Naive thymus-derived CD4-positive, alpha-beta T cell (primary cell): Measurements from ENCODE around the gene LDLRAD1. TPM values are rescaled to one million over a fixed set of nuclear protein-coding genes. Genes with fewer than 3 reads are reported as not detected.
"Not testable (repeated sequence)": the region's sequence is repeated elsewhere in the genome, so short reads cannot be mapped to it uniquely, and the experiment has no call there.

Source experiments
- ATAC-seq: fragments of 150-1000 bp; cut with Tn5 transposase; 2 replicates; pipeline ENCODE4 v1.10.0; 2021; ENCODE audit warnings: mild to moderate bottlenecking, moderate library complexity
- CTCF ChIA-PET: fragments of 350-600 bp; sonication (Branson Sonifier 250); formaldehyde crosslinking; loops from one replicate; lab custom pipeline; 2021; ENCODE audit warnings: antibody characterized with exemption; lab: Charles Lee
- POLR2A ChIA-PET: fragments of 350-600 bp; sonication (Branson Sonifier 250); formaldehyde crosslinking; loops from one replicate; lab custom pipeline; 2021; ENCODE audit warnings: antibody characterized with exemption, inconsistent platforms; lab: Charles Lee
- DNase-seq, 9 donors: peaks; one replicate each; pipeline versions ENCODE4 v3.0.0 to v3.0.0-alpha.2; 2020 to 2022; ENCODE audit warnings: mixed read lengths in 1 of 9
- H3K27ac ChIP-seq: one replicate; pipeline ENCODE4 v1.7.0; 2013; ENCODE audit warnings: mild to moderate bottlenecking, low read depth, low read length, moderate library complexity
- H3K27me3 ChIP-seq, 2 donors: one replicate each; pipeline ENCODE4 v1.7.0; 2013; ENCODE audit warnings: low read length in 2 of 2, mild to moderate bottlenecking in 2 of 2, moderate library complexity in 2 of 2; ENCODE audit not compliant: control insufficient read depth in 2 of 2, insufficient read depth in 2 of 2
- H3K36me3 ChIP-seq, 3 experiments: 1 replicate in 2 of 3; 2 replicates in 1 of 3; pipeline ENCODE4 v1.7.0; 2013; ENCODE audit warnings: low read length in 3 of 3, mild to moderate bottlenecking in 3 of 3, moderate library complexity in 1 of 3; ENCODE audit not compliant: insufficient read depth in 3 of 3, control insufficient read depth in 2 of 3
- H3K4me1 ChIP-seq, 2 donors: one replicate each; pipeline ENCODE4 v1.7.0; 2013; ENCODE audit warnings: low read length in 2 of 2, mild to moderate bottlenecking in 2 of 2, moderate library complexity in 1 of 2; ENCODE audit not compliant: control insufficient read depth in 2 of 2, insufficient read depth in 2 of 2
- H3K4me3 ChIP-seq: 2 replicates; pipeline ENCODE4 v1.7.0; 2013; ENCODE audit warnings: mild to moderate bottlenecking, low read length
- H3K9me3 ChIP-seq, 3 experiments: 1 replicate in 2 of 3; 2 replicates in 1 of 3; pipeline ENCODE4 v1.7.0; 2013; ENCODE audit warnings: low read length in 3 of 3; ENCODE audit not compliant: control insufficient read depth in 2 of 3
- H3K27ac Mint-ChIP-seq, 9 donors: one replicate each; pipeline ENCODE4 v1.8.0; 2020 to 2022; ENCODE audit warnings: mixed read lengths in 9 of 9, mild to moderate bottlenecking in 8 of 9, moderate library complexity in 5 of 9, inconsistent platforms in 2 of 9
- H3K27me3 Mint-ChIP-seq, 5 donors: one replicate each; pipeline ENCODE4 v1.8.0; 2021 to 2022; ENCODE audit warnings: mixed read lengths in 5 of 5, mild to moderate bottlenecking in 1 of 5
- H3K36me3 Mint-ChIP-seq, 5 donors: one replicate each; pipeline ENCODE4 v1.8.0; 2020 to 2022; ENCODE audit warnings: mixed read lengths in 5 of 5, mild to moderate bottlenecking in 3 of 5, inconsistent platforms in 1 of 5
- H3K4me1 Mint-ChIP-seq, 7 donors: one replicate each; pipeline ENCODE4 v1.8.0; 2020 to 2022; ENCODE audit warnings: mixed read lengths in 7 of 7, mild to moderate bottlenecking in 3 of 7, inconsistent platforms in 1 of 7
- H3K4me3 Mint-ChIP-seq, 10 donors: one replicate each; pipeline ENCODE4 v1.8.0; 2020 to 2022; ENCODE audit warnings: mild to moderate bottlenecking in 10 of 10, mixed read lengths in 10 of 10, moderate library complexity in 6 of 10, inconsistent platforms in 2 of 10
- H3K9me3 Mint-ChIP-seq, 11 donors: one replicate each; pipeline ENCODE4 v1.8.0; 2020 to 2022; ENCODE audit warnings: mixed read lengths in 11 of 11, mild to moderate bottlenecking in 4 of 11, inconsistent platforms in 1 of 11, moderate library complexity in 1 of 11
- intact Hi-C, 2 donors: fragments of 100-400 bp; cut with micrococcal nuclease; formaldehyde crosslinking; loops; one replicate each; pipeline ENCODE4 v1.15.1; 2023
- polyA plus RNA-seq, 2 donors: library from polyadenylated mRNA; unstranded; fragments of 300-500 nt; fragmentation: Illumina TruSeq; gene quantifications; one replicate each; pipeline ENCODE4 v1.2.3, GENCODE V29; 2021
- total RNA-seq, 6 experiments: library from RNA in 5 of 6; stranded (reverse) in 5 of 6; gene quantifications; 1 replicate in 5 of 6; 2 replicates in 1 of 6; pipeline ENCODE4 v1.2.3 and lab custom pipeline; 2021 to 2026

LDLRAD1 gene
- total and polyA plus RNA-seq, 7 experiments from 2014 or later, result not detected

GRCh38 chr1:53999920-54000319, 18.1 kb downstream of the LDLRAD1 start:
- H3K4me1 Mint-ChIP-seq, result no peaks in the 10 kb centered on the region

GRCh38 chr1:53998223-53998622, 19.8 kb downstream of the LDLRAD1 start:
- Histone ChIP-seq H3K27ac (no peak overlapping the region), H3K4me3 (no peak overlapping the region), H3K27me3 (no peaks in the 10 kb centered on the region), H3K9me3 (no peaks in the 10 kb centered on the region), H3K36me3 (no peaks in the 10 kb centered on the region), H3K4me1 (no peaks in the 10 kb centered on the region)
- Mint-ChIP-seq H3K4me1 (no peaks in the 10 kb centered on the region), H3K9me3 (peaks cover 0 to 5% (median 0%) of the 10 kb centered on the region in 11 donors), H3K27me3 (peaks cover 0 to 4% (median 0%) of the 10 kb centered on the region in 5 donors), H3K4me3 (no peak overlapping the region), H3K36me3 (peaks cover 0 to 2% (median 0%) of the 10 kb centered on the region in 5 donors), H3K27ac (no peak overlapping the region)
- ATAC-seq (no peak), DNase-seq (no peak)
- POLR2A ChIA-PET, result no interaction called here
- CTCF ChIA-PET, result no interaction called here
- intact Hi-C loops, result no loop called here

More at GRCh38 chr1:53999920-54000319, 18.1 kb downstream of the LDLRAD1 start:
- no peaks in the 10 kb centered on the region for H3K9me3 ChIP-seq
- DNase-seq (no peak), ATAC-seq (no peak)
- CTCF ChIA-PET, result no interaction called here
- intact Hi-C loops, result no loop called here
- Mint-ChIP-seq H3K4me3 (no peak overlapping the region), H3K27ac (peak overlapping the region in 1 of 9 donors; percentile 12), H3K36me3 (peaks cover 0 to 2% (median 0%) of the 10 kb centered on the region in 5 donors), H3K27me3 (peaks cover 0 to 4% (median 0%) of the 10 kb centered on the region in 5 donors), H3K9me3 (peaks cover 0 to 5% (median 0%) of the 10 kb centered on the region in 11 donors)
- H3K27ac ChIP-seq, result no peak overlapping the region
- H3K4me1 ChIP-seq, result no peaks in the 10 kb centered on the region
- no peaks in the 10 kb centered on the region for H3K36me3 ChIP-seq
- no peak overlapping the region for H3K4me3 ChIP-seq
- H3K27me3 ChIP-seq, result no peaks in the 10 kb centered on the region
- POLR2A ChIA-PET, result no interaction called here

- H3K36me3 Mint-ChIP-seq, result peaks cover 0 to 4% (median 0%) of the 10 kb centered on the region in 5 donors
- peaks cover 0 to 4% (median 0%) of the 10 kb centered on the region in 11 donors for H3K9me3 Mint-ChIP-seq
- H3K27me3 Mint-ChIP-seq, result peaks cover 0 to 2% (median 0%) of the 10 kb centered on the region in 5 donors
- Histone ChIP-seq H3K4me3 (no peak overlapping the region), H3K36me3 (no peaks in the 10 kb centered on the region), H3K4me1 (no peaks in the 10 kb centered on the region), H3K9me3 (no peaks in the 10 kb centered on the region), H3K27me3 (no peaks in the 10 kb centered on the region), H3K27ac (no peak overlapping the region)
- no peak for DNase-seq
- no peak overlapping the region for H3K4me3 Mint-ChIP-seq
- no peak for ATAC-seq
- ChIA-PET POLR2A (no interaction called here), CTCF (no interaction called here)
- no peaks in the 10 kb centered on the region for H3K4me1 Mint-ChIP-seq
- intact Hi-C loops, result no loop called here
- H3K27ac Mint-ChIP-seq, result no peak overlapping the region
Measured at GRCh38 chr1:53995683-53996082, 22.3 kb downstream of the LDLRAD1 start.

- intact Hi-C loops, H3K27ac ChIP-seq, H3K4me3 ChIP-seq, H3K27me3 Mint-ChIP-seq, H3K36me3 Mint-ChIP-seq, H3K27ac Mint-ChIP-seq, H3K9me3 Mint-ChIP-seq, ATAC-seq, H3K9me3 ChIP-seq, CTCF ChIA-PET, H3K4me3 Mint-ChIP-seq, DNase-seq, H3K4me1 Mint-ChIP-seq, H3K27me3 ChIP-seq, H3K4me1 ChIP-seq, H3K36me3 ChIP-seq, POLR2A ChIA-PET: not testable (repeated sequence)
Measured at GRCh38 chr1:53994516-53994915, 23.5 kb downstream of the LDLRAD1 start.

GRCh38 chr1:53992085-53992874, 25.7 kb downstream of the LDLRAD1 start:
- intact Hi-C loops, result no loop called here
- Mint-ChIP-seq H3K4me1 (peaks cover 0 to 17% (median 10%) of the 10 kb centered on the region in 7 donors), H3K36me3 (peaks cover 0 to 6% (median 0%) of the 10 kb centered on the region in 5 donors), H3K27me3 (peaks cover 0 to 2% (median 0%) of the 10 kb centered on the region in 5 donors), H3K4me3 (no peak overlapping the region), H3K27ac (no peak overlapping the region), H3K9me3 (peaks cover 0 to 4% (median 0%) of the 10 kb centered on the region in 11 donors)
- POLR2A ChIA-PET, result no interaction called here
- Histone ChIP-seq H3K4me1 (no peaks in the 10 kb centered on the region), H3K27me3 (no peaks in the 10 kb centered on the region), H3K4me3 (no peak overlapping the region), H3K9me3 (no peaks in the 10 kb centered on the region), H3K27ac (no peak overlapping the region), H3K36me3 (no peaks in the 10 kb centered on the region)
- no peak for DNase-seq
- no peak for ATAC-seq
- CTCF ChIA-PET, result no interaction called here

GRCh38 chr1:53987880-53988279, 30.1 kb downstream of the LDLRAD1 start:
- CTCF ChIA-PET, result no interaction called here
- POLR2A ChIA-PET, result no interaction called here
- Histone ChIP-seq H3K9me3 (no peaks in the 10 kb centered on the region), H3K27me3 (no peaks in the 10 kb centered on the region), H3K4me1 (peaks cover 0 to 14% of the 10 kb centered on the region in 2 donors), H3K27ac (no peak overlapping the region), H3K36me3 (no peaks in the 10 kb centered on the region), H3K4me3 (no peak overlapping the region)
- H3K4me1 Mint-ChIP-seq, result peaks cover 10 to 43% (median 38%) of the 10 kb centered on the region in 7 donors
- intact Hi-C loops, result no loop called here
- H3K9me3 Mint-ChIP-seq, result peaks cover 0 to 7% (median 0%) of the 10 kb centered on the region in 11 donors
- peaks cover 0 to 6% (median 0%) of the 10 kb centered on the region in 5 donors for H3K36me3 Mint-ChIP-seq
- H3K27ac Mint-ChIP-seq, result peak overlapping the region in 8 of 9 donors; percentile 29 to 80 (median 66)
- no peak for ATAC-seq
- no peak overlapping the region for H3K4me3 Mint-ChIP-seq
- DNase-seq, result no peak
- peaks cover 0 to 2% (median 0%) of the 10 kb centered on the region in 5 donors for H3K27me3 Mint-ChIP-seq
